Esophagus muscularis mucosa (tissue), 4 donors: ENCODE measurements around the gene ACE. TPM values are rescaled to one million over a fixed set of nuclear protein-coding genes. Genes with fewer than 3 reads are reported as not detected.

ENCODE experiments used
- DNase-seq: peaks from one replicate; pipeline ENCODE4 v3.0.0-alpha.2; 2017; ENCODE audit errors: extremely low spot score
- H3K27ac ChIP-seq, 4 donors: fragments of 200-600 bp; sonication (generic); replicated peaks in 1 of 4; 1 replicate in 3 of 4; 2 replicates in 1 of 4; pipeline ENCODE4 v1.5.1; 2016 to 2019; ENCODE audit warnings: mild to moderate bottlenecking in 1 of 4
- H3K27me3 ChIP-seq, 4 donors: fragments of 200-600 bp; sonication (generic); one replicate each; pipeline versions ENCODE4 v1.5.1 to v1.6.0; 2016 to 2019
- H3K36me3 ChIP-seq, 4 donors: fragments of 200-600 bp; sonication (generic); one replicate each; pipeline ENCODE4 v1.5.1; 2016 to 2019
- H3K4me1 ChIP-seq, 4 donors: fragments of 200-600 bp; sonication (generic); one replicate each; pipeline ENCODE4 v1.5.1; 2016 to 2019
- H3K4me3 ChIP-seq, 4 donors: fragments of 200-600 bp; sonication (generic); 1 replicate in 2 of 4; 2 replicates in 2 of 4; pipeline ENCODE4 v1.5.1; 2016 to 2019; ENCODE audit warnings: mild to moderate bottlenecking in 4 of 4, moderate library complexity in 1 of 4
- H3K9me3 ChIP-seq, 4 donors: fragments of 200-600 bp; sonication (generic); 1 replicate in 3 of 4; 2 replicates in 1 of 4; pipeline ENCODE4 v1.5.1; 2016 to 2019
- CTCF ChIP-seq, 3 experiments: fragments of 200-600 bp in 2 of 3; fragments of 450-650 bp in 1 of 3; sonication (generic) in 2 of 3; IDR thresholded peaks; one replicate each; pipeline ENCODE4 v1.5.1; 2017 to 2019; ENCODE audit warnings: antibody characterized with exemption in 3 of 3, mild to moderate bottlenecking in 2 of 3, moderate library complexity in 1 of 3
- EP300 ChIP-seq: sonication (generic); formaldehyde crosslinking; IDR thresholded peaks from one replicate; pipeline ENCODE4 v1.6.1; 2017; ENCODE audit warnings: antibody characterized with exemption
- POLR2A ChIP-seq: fragments of 450-650 bp; IDR thresholded peaks from one replicate; pipeline ENCODE4 v1.6.1; 2017; ENCODE audit warnings: antibody characterized with exemption, moderate library complexity, mild to moderate bottlenecking, low read depth
- POLR2AphosphoS5 ChIP-seq, 2 donors: sonication (generic); formaldehyde crosslinking; IDR thresholded peaks; one replicate each; pipeline ENCODE4 v1.6.1; 2017; ENCODE audit warnings: antibody characterized with exemption in 2 of 2
- WGBS: methylation state at CpG from one replicate; pipeline ENCODE4 v1.1.5; 2018; 5-methylcytosine and 5-hydroxymethylcytosine counted together
- intact Hi-C: fragments of 100-400 bp; cut with DNase I; formaldehyde crosslinking; loops from one replicate; pipeline ENCODE4 v1.15.1; 2023
- total RNA-seq, 4 donors: library from RNA; depleted of rRNA; stranded (reverse); fragments of >200 nt; gene quantifications; one replicate each; pipeline versions ENCODE4 v1.1.0 to v1.2.1, GENCODE V29; 2016

Gene ACE
- total RNA-seq = 1 to 10 TPM; 2.5 to 9.6 (median 4.9) TPM

DNA sequence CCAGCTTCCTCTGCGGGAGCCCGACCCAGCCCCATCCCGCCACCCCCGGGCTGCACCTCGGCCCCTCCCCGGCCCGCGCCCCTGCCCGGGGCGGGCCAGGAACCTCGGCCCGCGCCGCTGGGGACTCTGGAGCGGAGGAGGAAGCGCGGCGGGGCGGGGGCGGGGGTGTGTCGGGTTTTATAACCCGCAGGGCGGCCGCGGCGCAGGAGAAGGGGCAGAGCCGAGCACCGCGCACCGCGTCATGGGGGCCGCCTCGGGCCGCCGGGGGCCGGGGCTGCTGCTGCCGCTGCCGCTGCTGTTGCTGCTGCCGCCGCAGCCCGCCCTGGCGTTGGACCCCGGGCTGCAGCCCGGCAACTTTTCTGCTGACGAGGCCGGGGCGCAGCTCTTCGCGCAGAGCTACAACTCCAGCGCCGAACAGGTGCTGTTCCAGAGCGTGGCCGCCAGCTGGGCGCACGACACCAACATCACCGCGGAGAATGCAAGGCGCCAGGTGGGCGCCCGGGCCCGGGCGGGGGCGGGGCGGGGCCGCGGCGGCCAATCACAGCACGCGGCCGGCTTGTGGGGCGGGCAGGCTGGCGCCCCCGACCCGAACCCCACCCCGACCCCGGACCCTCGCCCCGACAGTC is at the start of gene ACE:
Gene ACE, plus strand, starts transcription at position 208 of the 626 bp plus-strand sequence. Its CDS starts 34 bp downstream, at position 242.
- DNase-seq = no peak
- H3K27me3 ChIP-seq = peaks cover 0 to 65% (median 22%) of the 10 kb centered on the region in 4 donors
- peak within 1 kb of the TSS; percentile 60 to 72 (median 65) for H3K4me3 ChIP-seq
- no peaks in the 10 kb centered on the region for H3K9me3 ChIP-seq
- peak within 1 kb of the TSS; percentile 13 to 41 (median 24) for H3K27ac ChIP-seq
- H3K36me3 ChIP-seq = no peaks in the 10 kb centered on the region
- intact Hi-C loops = loop anchor here (5.0 kb wide), 1 partner anchor 40 kb away; no protein-coding TSS in a partner anchor
- H3K4me1 ChIP-seq = peaks cover 33 to 49% (median 43%) of the 10 kb centered on the region in 4 donors
- WGBS = under 1% methylated on average over 24 of the region's 78 CpGs
- TF ChIP-seq CTCF (IDR thresholded peaks at IDR 0.05) (no peak), POLR2AphosphoS5 (IDR thresholded peaks at IDR 0.05) (no peak)

GRCh38 chr17:63429766-63430165 is 47.1 kb upstream of the ACE start:
- intact Hi-C loops = no loop called here
- TF ChIP-seq POLR2A = no peak
- TF ChIP-seq CTCF (IDR thresholded peaks at IDR 0.05) = no peak
- TF ChIP-seq POLR2AphosphoS5 (IDR thresholded peaks at IDR 0.05) = no peak
- no peak for TF ChIP-seq EP300
- Histone ChIP-seq H3K4me3 (no peak overlapping the region), H3K27ac (no peak overlapping the region), H3K4me1 (peaks cover 15 to 29% (median 24%) of the 10 kb centered on the region in 4 donors), H3K36me3 (no peaks in the 10 kb centered on the region), H3K27me3 (no peaks in the 10 kb centered on the region), H3K9me3 (no peaks in the 10 kb centered on the region)
- DNase-seq = no peak
- 97% methylated on average over 6 of the region's 7 CpGs for WGBS

DNA sequence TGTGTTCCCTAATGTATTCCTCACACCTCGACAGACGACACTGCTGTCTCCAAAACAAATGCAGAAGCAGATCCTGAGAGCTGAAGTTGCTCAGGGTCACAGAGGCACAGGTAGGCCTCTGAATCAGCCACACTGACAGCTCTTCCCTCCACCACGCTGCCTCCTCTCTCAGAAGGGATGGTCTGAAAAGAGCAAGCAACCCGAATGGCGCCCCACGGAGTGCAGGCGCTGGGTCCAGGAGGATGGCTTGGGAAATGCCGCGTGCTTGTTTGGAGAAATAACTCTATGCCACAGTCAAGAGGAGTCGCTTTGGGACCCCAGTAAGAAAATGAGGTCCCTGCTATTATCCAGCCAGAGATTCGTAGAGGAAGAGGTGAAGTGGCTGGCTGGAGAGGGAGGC is 46.6 kb upstream of the ACE start:
- no peak overlapping the region for H3K4me3 ChIP-seq
- no peak for DNase-seq
- intact Hi-C loops = no loop called here

GRCh38 chr17:63431618-63431938 is 45.3 kb upstream of the ACE start:
- Histone ChIP-seq H3K9me3 (no peaks in the 10 kb centered on the region), H3K4me1 (peaks cover 28 to 40% (median 37%) of the 10 kb centered on the region in 4 donors)
- intact Hi-C loops = no loop called here

More for the DNA sequence above, 46.6 kb upstream of the ACE start:
- Histone ChIP-seq H3K9me3 (no peaks in the 10 kb centered on the region), H3K36me3 (no peaks in the 10 kb centered on the region), H3K27me3 (no peaks in the 10 kb centered on the region), H3K4me1 (peaks cover 19 to 34% (median 28%) of the 10 kb centered on the region in 4 donors), H3K27ac (no peak overlapping the region)
- WGBS = 88% methylated on average over 11 of the region's 11 CpGs
- no peak for TF ChIP-seq POLR2A
- no peak for TF ChIP-seq EP300

More at GRCh38 chr17:63431618-63431938, 45.3 kb upstream of the ACE start:
- H3K36me3 ChIP-seq = peaks cover 0 to 4% (median 0%) of the 10 kb centered on the region in 4 donors
- no peaks in the 10 kb centered on the region for H3K27me3 ChIP-seq
- no peak for DNase-seq
- H3K27ac ChIP-seq = no peak overlapping the region
- no peak for TF ChIP-seq CTCF (IDR thresholded peaks at IDR 0.05)
- TF ChIP-seq POLR2A = no peak
- TF ChIP-seq POLR2AphosphoS5 (IDR thresholded peaks at IDR 0.05) = no peak
- no peak for TF ChIP-seq EP300
- H3K4me3 ChIP-seq = no peak overlapping the region
- 90% methylated on average over 7 of the region's 7 CpGs for WGBS
